LNCaP clone FGC (cell line): Measurements from ENCODE around the gene COL24A1.

ENCODE experiments used
- DNase-seq: peaks from one replicate; pipeline ENCODE4 v3.0.0-alpha.2; 2011; ENCODE audit warnings: low read depth
- H3K4me3 ChIP-seq: 2 replicates; pipeline ENCODE4 v1.5.1; 2011; ENCODE audit warnings: mild to moderate bottlenecking, low read depth, low read length, control low read depth
- CTCF ChIP-seq: IDR thresholded peaks from 2 replicates; pipeline ENCODE4 v1.5.1; 2012; ENCODE audit warnings: mild to moderate bottlenecking; ENCODE audit not compliant: control insufficient read depth, insufficient read depth; ENCODE audit errors: extremely low read depth

Gene COL24A1

GRCh38 chr1:86016076-86016759 lies 140.4 kb downstream of the COL24A1 start:
- no peak overlapping the region for H3K4me3 ChIP-seq
- no peak for TF ChIP-seq CTCF
- DNase-seq = no peak

GRCh38 chr1:86015375-86015774 lies 141.2 kb downstream of the COL24A1 start:
- H3K4me3 ChIP-seq = no peak overlapping the region
- DNase-seq = no peak
- TF ChIP-seq CTCF = no peak

- TF ChIP-seq CTCF = no peak
- no peak for DNase-seq
- no peak overlapping the region for H3K4me3 ChIP-seq
These were observed 156.0 kb downstream of the COL24A1 start for GRCh38 chr1:86000601-86001000.

- no peak for DNase-seq
- H3K4me3 ChIP-seq = no peak overlapping the region
- no peak for TF ChIP-seq CTCF
These were observed 158.3 kb downstream of the COL24A1 start for GRCh38 chr1:85998105-85998855.

GRCh38 chr1:85992791-85993190 lies 163.8 kb downstream of the COL24A1 start:
- no peak for TF ChIP-seq CTCF
- no peak overlapping the region for H3K4me3 ChIP-seq
- DNase-seq = no peak

GRCh38 chr1:85991261-85991660 lies 165.3 kb downstream of the COL24A1 start:
- no peak for TF ChIP-seq CTCF
- no peak for DNase-seq
- H3K4me3 ChIP-seq = no peak overlapping the region

- H3K4me3 ChIP-seq = no peak overlapping the region
- DNase-seq = no peak
- no peak for TF ChIP-seq CTCF
These were observed 171.9 kb downstream of the COL24A1 start for GRCh38 chr1:85984636-85985035.
